ENCODE data around the gene SLC16A11. TPM values are rescaled to one million over a fixed set of nuclear protein-coding genes. Genes with fewer than 3 reads are reported as not detected.
"Not testable (repeated sequence)": the region's sequence is repeated elsewhere in the genome, so short reads cannot be mapped to it uniquely, and the experiment has no call there.

SLC16A11 gene
- 1 to 10 TPM; 1.2 to 3.9 (median 3.1) TPM for polyA plus RNA-seq

GRCh38 chr17:7043497-7044198 is at the start of gene SLC16A11:
Gene SLC16A11, minus strand, starts transcription at chr17:7044092. Its CDS starts 579 bp downstream, at chr17:7043513.
- peak in 1 of 3 donors; percentile 26 for DNase-seq

GRCh38 chr17:7091311-7092005 is 47.6 kb upstream of the SLC16A11 start:
- not testable (repeated sequence) for H3K27me3 Mint-ChIP-seq (ENCODE audit: low read depth in 3 of 3)
- DNase-seq: peak in 1 of 3 donors; percentile 19

More at GRCh38 chr17:7043497-7044198, at the start of gene SLC16A11:
- H3K27ac Mint-ChIP-seq: peak within 1 kb of the TSS in 3 of 6 donors; percentile 35 to 80 (median 70)
- no peaks in the 10 kb centered on the region for H3K9me3 Mint-ChIP-seq
- H3K27me3 Mint-ChIP-seq (ENCODE audit: low read depth in 3 of 3): peaks cover 2 to 6% (median 5%) of the 10 kb centered on the region in 3 donors
- peaks cover 36 to 51% of the 10 kb centered on the region in 2 donors for H3K4me1 Mint-ChIP-seq
- H3K4me3 Mint-ChIP-seq: peak within 1 kb of the TSS; percentile 81 to 90 (median 87)
- H3K36me3 Mint-ChIP-seq: no peaks in the 10 kb centered on the region

DNA sequence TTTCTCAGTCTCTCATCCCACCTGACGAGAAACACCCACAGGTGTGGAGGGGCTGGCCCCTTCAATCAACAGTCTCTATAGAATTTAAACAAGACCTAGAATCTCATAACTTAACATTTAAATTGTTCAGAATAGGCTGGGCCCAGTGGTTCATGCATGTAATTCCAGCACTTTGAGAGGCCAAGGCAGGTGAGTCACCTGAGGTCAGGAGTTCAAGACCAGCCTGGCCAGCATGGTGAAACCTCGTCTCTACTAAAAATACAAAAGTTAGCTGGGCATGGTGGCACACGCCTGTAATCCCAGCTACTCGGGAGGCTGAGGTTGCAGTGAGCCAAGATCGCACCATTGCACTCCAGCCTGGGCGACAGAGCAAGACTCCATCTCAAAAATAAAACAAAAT is 45.7 kb upstream of the SLC16A11 start:
- Mint-ChIP-seq H3K27me3 (ENCODE audit: low read depth in 3 of 3) (peaks cover 0 to 13% (median 4%) of the 10 kb centered on the region in 3 donors), H3K4me1 (peaks cover 7 to 15% of the 10 kb centered on the region in 2 donors)
- H3K4me3 Mint-ChIP-seq, H3K36me3 Mint-ChIP-seq, DNase-seq, H3K27ac Mint-ChIP-seq, H3K9me3 Mint-ChIP-seq: not testable (repeated sequence)

More at GRCh38 chr17:7091311-7092005, 47.6 kb upstream of the SLC16A11 start:
- H3K4me3 Mint-ChIP-seq, H3K27ac Mint-ChIP-seq, H3K36me3 Mint-ChIP-seq, H3K9me3 Mint-ChIP-seq: not testable (repeated sequence)
- H3K4me1 Mint-ChIP-seq: peaks cover 7 to 17% of the 10 kb centered on the region in 2 donors

DNA sequence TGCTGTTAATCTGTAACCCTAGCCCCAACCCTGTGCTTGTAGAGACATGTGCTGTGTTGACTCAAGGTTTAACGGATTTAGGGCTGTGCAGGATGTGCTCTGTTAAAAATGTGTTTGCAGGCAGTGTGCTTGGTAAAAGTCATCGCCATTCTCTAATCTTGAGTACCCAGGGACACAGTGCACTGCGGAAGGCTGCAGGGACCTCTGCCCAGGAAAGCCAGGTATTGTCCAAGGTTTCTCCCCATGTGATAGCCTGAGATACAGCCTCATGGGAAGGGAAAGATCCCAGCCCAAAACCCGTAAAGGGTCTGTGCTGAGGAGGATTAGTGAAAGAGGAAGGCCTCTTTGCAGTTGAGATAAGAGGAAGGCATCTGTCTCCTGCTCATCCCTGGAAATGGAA is 44.5 kb upstream of the SLC16A11 start:
- not testable (repeated sequence) for H3K27ac Mint-ChIP-seq, H3K4me3 Mint-ChIP-seq, H3K36me3 Mint-ChIP-seq, DNase-seq, H3K9me3 Mint-ChIP-seq
- H3K4me1 Mint-ChIP-seq: peaks cover 12 to 15% of the 10 kb centered on the region in 2 donors
- H3K27me3 Mint-ChIP-seq (ENCODE audit: low read depth in 3 of 3): peaks cover 4 to 14% (median 6%) of the 10 kb centered on the region in 3 donors

DNA sequence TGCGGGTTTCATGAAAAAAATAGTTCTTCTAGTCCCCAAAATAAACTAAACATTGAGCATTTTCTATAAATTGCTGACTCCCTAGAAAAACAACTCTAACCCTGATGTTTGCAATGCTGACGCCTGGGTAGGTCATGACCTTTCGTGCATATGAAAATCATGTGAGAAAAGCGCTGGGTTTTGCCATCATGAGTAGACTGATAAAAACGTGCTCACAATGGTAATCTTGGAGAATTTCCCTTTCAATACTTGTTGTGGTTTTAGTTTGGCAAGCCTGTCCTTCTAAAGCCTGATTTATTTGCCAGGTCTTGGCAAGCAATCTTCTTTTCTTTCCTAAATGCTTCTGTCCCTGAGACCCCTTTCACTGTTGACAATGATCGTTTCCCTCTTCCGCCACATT is 40.2 kb upstream of the SLC16A11 start:
- H3K9me3 Mint-ChIP-seq: no peaks in the 10 kb centered on the region
- peaks cover 5 to 12% (median 10%) of the 10 kb centered on the region in 3 donors for H3K27me3 Mint-ChIP-seq (ENCODE audit: low read depth in 3 of 3)
- H3K27ac Mint-ChIP-seq: peak overlapping the region in 2 of 6 donors; percentile 11 to 49
- peak overlapping the region in 3 of 5 donors; percentile 14 to 54 (median 49) for H3K4me3 Mint-ChIP-seq
- H3K4me1 Mint-ChIP-seq: peaks cover 42 to 49% of the 10 kb centered on the region in 2 donors
- H3K36me3 Mint-ChIP-seq: no peaks in the 10 kb centered on the region
- no peak for DNase-seq

DNA sequence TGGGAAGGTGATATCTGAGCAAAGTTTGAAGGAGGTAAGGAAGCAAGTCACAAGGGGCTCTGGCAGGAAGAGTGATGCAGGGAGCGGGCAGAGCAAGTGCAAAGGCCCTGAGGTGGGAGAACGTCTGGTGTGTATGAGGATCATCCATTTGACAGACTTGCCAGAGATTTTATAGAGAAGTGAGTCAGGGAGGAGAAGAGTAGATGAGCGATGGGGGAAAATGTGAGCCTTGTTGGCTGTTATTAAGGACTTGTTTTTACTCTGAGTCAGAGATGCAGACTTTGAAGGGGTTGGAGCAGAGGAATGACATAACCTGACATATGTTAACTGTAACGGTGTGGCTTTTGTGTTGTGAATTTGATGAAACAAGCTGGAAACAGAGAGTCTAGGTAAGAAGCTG is 39.7 kb upstream of the SLC16A11 start:
- Mint-ChIP-seq H3K4me1 (peaks cover 46 to 54% of the 10 kb centered on the region in 2 donors), H3K36me3 (no peaks in the 10 kb centered on the region), H3K4me3 (peak overlapping the region in 2 of 5 donors; percentile 9 to 57), H3K27ac (peak overlapping the region in 2 of 6 donors; percentile 39 to 65), H3K9me3 (no peaks in the 10 kb centered on the region), H3K27me3 (ENCODE audit: low read depth in 3 of 3) (peaks cover 5 to 12% (median 10%) of the 10 kb centered on the region in 3 donors)
- DNase-seq: no peak

GRCh38 chr17:7081341-7082062 is 37.6 kb upstream of the SLC16A11 start:
- Mint-ChIP-seq H3K27ac (peak overlapping the region in 5 of 6 donors; percentile 17 to 63 (median 32)), H3K4me1 (peaks cover 47 to 54% of the 10 kb centered on the region in 2 donors), H3K4me3 (peak overlapping the region; percentile 75 to 82 (median 80)), H3K27me3 (ENCODE audit: low read depth in 3 of 3) (peaks cover 5 to 12% (median 9%) of the 10 kb centered on the region in 3 donors), H3K36me3 (no peaks in the 10 kb centered on the region), H3K9me3 (no peaks in the 10 kb centered on the region)
- peak; percentile 78 to 81 (median 78) for DNase-seq

GRCh38 chr17:7080456-7081041 is 36.7 kb upstream of the SLC16A11 start:
- no peak for DNase-seq
- H3K4me3 Mint-ChIP-seq: peak overlapping the region in 3 of 5 donors; percentile 5 to 29 (median 8)
- H3K36me3 Mint-ChIP-seq: no peaks in the 10 kb centered on the region
- H3K27ac Mint-ChIP-seq: peak overlapping the region in 2 of 6 donors; percentile 29 to 49
- peaks cover 3 to 11% (median 5%) of the 10 kb centered on the region in 3 donors for H3K27me3 Mint-ChIP-seq (ENCODE audit: low read depth in 3 of 3)
- H3K4me1 Mint-ChIP-seq: peaks cover 47 to 54% of the 10 kb centered on the region in 2 donors
- no peaks in the 10 kb centered on the region for H3K9me3 Mint-ChIP-seq

DNA sequence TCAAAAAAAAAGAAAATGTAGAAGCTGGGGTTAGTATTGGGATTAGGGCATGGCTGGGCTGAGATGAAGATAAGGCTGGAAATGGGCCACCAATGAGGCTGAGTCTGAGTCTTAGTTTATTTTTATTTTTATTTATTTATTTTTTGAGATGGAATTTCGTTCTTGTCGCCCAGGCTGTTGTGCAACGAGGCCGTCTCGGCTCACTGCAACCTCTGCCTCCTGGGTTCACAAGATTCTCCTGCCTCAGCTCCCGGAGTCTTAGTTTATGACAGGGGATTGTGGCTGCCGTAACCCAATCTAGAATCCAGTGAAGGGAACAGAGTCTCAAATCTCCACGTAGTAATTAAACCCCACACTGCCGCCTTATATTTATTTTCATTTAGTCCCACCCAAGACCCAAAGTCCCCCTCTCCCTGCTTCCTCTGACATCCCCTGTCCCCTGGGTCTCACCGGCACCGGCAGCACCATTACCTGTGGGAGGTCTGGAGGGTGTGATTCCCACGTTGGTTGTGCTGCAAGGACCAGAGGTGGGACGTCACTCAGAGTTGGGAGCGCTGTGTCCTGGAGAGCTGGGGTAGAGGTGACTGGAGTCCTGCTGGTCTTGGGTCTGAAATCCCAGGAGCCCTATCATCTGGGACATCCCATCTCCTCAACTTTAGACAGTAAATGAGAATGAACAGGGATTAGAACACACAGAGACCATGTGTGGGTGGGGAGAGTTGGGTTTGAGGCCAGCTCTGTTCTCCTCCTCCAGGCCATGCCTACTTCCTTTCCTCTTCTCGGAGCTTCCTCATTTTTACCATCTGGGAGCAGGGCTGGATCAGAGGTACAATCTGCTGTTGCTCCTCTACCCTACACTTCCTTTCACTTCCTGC is 35.9 kb upstream of the SLC16A11 start, which contains the start of gene CLEC10A:
Gene CLEC10A, minus strand, starts transcription at position 671 of the 875 bp plus-strand sequence. CDS start 1,439 bp downstream, outside the sequence.
- DNase-seq: no peak
- H3K4me3 Mint-ChIP-seq: peak within 1 kb of the TSS in 4 of 5 donors; percentile 5 to 44 (median 18)
- no peaks in the 10 kb centered on the region for H3K36me3 Mint-ChIP-seq
- peak within 1 kb of the TSS in 3 of 6 donors; percentile 29 to 49 (median 40) for H3K27ac Mint-ChIP-seq
- H3K27me3 Mint-ChIP-seq (ENCODE audit: low read depth in 3 of 3): peaks cover 3 to 10% (median 5%) of the 10 kb centered on the region in 3 donors
- peaks cover 47 to 54% of the 10 kb centered on the region in 2 donors for H3K4me1 Mint-ChIP-seq
- H3K9me3 Mint-ChIP-seq: no peaks in the 10 kb centered on the region

DNA sequence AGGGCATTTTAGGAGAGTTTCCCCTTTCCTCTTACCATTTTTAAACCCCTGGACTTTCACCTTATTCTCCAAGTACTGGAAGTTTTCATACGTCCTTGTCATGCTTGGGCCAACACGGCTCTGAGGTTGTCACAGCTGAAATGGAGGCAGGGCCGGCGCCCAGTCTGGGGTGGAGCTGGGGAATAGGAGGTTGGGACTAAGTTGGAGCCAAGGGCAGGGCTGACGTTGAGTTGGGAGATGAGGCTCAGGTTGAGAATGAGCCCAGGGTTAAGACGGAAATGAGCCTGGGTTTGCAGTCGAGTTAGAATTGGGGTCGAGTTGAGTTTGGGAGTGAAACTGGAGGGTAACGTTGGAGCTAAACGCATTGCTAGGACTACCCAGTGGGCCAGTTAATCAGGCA is 34.8 kb upstream of the SLC16A11 start:
- Mint-ChIP-seq H3K4me3 (no peak overlapping the region), H3K9me3 (no peaks in the 10 kb centered on the region), H3K4me1 (peaks cover 37 to 44% of the 10 kb centered on the region in 2 donors), H3K27me3 (ENCODE audit: low read depth in 3 of 3) (peaks cover 1 to 7% (median 2%) of the 10 kb centered on the region in 3 donors), H3K27ac (peak overlapping the region in 2 of 6 donors; percentile 34 to 40), H3K36me3 (no peaks in the 10 kb centered on the region)
- no peak for DNase-seq

DNA sequence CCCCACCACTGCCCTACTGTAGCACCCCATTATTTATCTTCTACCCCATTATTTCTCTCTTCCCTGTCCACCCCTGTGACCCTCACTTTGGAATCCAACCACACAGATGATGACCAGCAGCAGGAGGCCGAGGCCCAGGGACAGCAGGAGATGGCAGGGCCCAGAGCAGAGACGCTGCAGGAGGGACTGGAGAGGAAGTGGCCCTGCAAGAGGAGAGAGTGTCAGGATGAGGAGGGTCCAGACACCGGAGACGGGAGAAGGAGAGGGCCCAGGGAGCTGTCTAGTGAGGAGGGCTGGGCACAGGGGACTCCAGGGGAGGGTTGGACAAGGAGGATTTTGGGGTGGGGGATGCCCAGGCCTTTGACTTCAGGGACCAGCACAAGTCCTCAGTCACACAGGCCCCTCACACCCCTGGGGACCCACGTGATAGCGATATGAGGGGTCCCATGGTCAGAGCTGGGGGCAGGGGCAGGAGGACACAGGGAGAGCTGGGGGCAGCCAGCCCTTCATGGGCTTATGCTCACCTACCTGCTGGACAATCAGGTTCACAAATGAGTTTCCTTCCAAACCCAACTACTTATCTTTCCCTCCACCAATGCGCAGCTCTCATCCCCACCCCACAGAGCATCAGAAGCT is 34.1 kb upstream of the SLC16A11 start:
- no peak for DNase-seq
- Mint-ChIP-seq H3K9me3 (no peaks in the 10 kb centered on the region), H3K4me3 (no peak overlapping the region), H3K27ac (peak overlapping the region in 1 of 6 donors; percentile 34), H3K4me1 (peaks cover 32 to 40% of the 10 kb centered on the region in 2 donors), H3K36me3 (no peaks in the 10 kb centered on the region), H3K27me3 (ENCODE audit: low read depth in 3 of 3) (peaks cover 0 to 6% (median 1%) of the 10 kb centered on the region in 3 donors)

DNA sequence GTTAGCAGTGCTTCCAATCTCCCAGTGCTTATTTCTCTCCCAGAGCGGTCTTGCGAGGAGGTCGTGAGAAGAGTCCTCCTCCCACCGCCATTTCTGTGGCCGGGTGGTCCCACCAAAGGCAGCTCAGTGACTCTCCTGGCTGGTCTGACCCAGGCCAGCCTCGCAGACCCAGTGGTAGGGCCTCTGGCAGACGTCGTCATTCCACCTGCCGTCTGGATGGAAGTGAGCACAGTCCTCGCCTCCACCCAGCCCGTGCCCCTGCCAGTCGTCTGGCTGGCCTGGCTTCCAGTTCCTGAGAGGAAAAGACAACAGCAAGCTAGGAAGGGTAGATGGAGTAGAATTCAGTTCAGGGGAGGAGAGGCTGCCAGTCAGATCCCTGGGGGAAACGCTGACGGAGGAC is 31.0 kb upstream of the SLC16A11 start:
- H3K9me3 Mint-ChIP-seq: no peaks in the 10 kb centered on the region
- H3K4me1 Mint-ChIP-seq: peaks cover 5 to 12% of the 10 kb centered on the region in 2 donors
- H3K4me3 Mint-ChIP-seq: no peak overlapping the region
- no peaks in the 10 kb centered on the region for H3K36me3 Mint-ChIP-seq
- H3K27me3 Mint-ChIP-seq (ENCODE audit: low read depth in 3 of 3): no peaks in the 10 kb centered on the region
- DNase-seq: no peak
- H3K27ac Mint-ChIP-seq: no peak overlapping the region

All from immature natural killer cell (primary cell).